HG03342 (cell line): ENCODE results near the gene XXYLT1.

ENCODE experiments used
- ATAC-seq: cut with Tn5 transposase; IDR thresholded peaks from one replicate; pipeline ENCODE4 v1.9.1; 2021; ENCODE audit warnings: mild to moderate bottlenecking, moderate library complexity; ENCODE audit not compliant: unreplicated experiment

XXYLT1 gene

GRCh38 chr3:195139091-195139875 lies 131.7 kb downstream of the XXYLT1 start:
- ATAC-seq = peak; percentile 65

- ATAC-seq = no peak
Observed at GRCh38 chr3:195137638-195138588, 133.0 kb downstream of the XXYLT1 start.

GRCh38 chr3:195135917-195136316 lies 135.0 kb downstream of the XXYLT1 start:
- no peak for ATAC-seq

- no peak for ATAC-seq
Observed at GRCh38 chr3:195134431-195134830, 136.5 kb downstream of the XXYLT1 start.

GRCh38 chr3:195133462-195133861 lies 137.5 kb downstream of the XXYLT1 start:
- no peak for ATAC-seq

- ATAC-seq = no peak
Observed at GRCh38 chr3:195133013-195133412, 137.9 kb downstream of the XXYLT1 start.

- no peak for ATAC-seq
Observed at GRCh38 chr3:195131176-195131575, 139.8 kb downstream of the XXYLT1 start.

- peak; percentile 89 for ATAC-seq
Observed at GRCh38 chr3:195129644-195130492, 141.1 kb downstream of the XXYLT1 start.

GRCh38 chr3:195129072-195129643 lies 141.8 kb downstream of the XXYLT1 start:
- ATAC-seq = no peak

- ATAC-seq = no peak
Observed at GRCh38 chr3:195128255-195129071, 142.5 kb downstream of the XXYLT1 start.

- ATAC-seq = no peak
Observed at GRCh38 chr3:195126056-195126605, 144.8 kb downstream of the XXYLT1 start.

GRCh38 chr3:195125646-195126045 lies 145.3 kb downstream of the XXYLT1 start:
- no peak for ATAC-seq

GRCh38 chr3:195124378-195124992 lies 146.5 kb downstream of the XXYLT1 start:
- no peak for ATAC-seq

GRCh38 chr3:195123281-195123691 lies 147.7 kb downstream of the XXYLT1 start:
- ATAC-seq = no peak

GRCh38 chr3:195122261-195122660 lies 148.7 kb downstream of the XXYLT1 start:
- ATAC-seq = no peak

- no peak for ATAC-seq
Observed at GRCh38 chr3:195120267-195120601, 150.7 kb downstream of the XXYLT1 start.

- no peak for ATAC-seq
Observed at GRCh38 chr3:195119461-195120266, 151.3 kb downstream of the XXYLT1 start.

GRCh38 chr3:195118671-195119070 lies 152.3 kb downstream of the XXYLT1 start:
- no peak for ATAC-seq
